GM19455 (cell line): ENCODE measurements around the gene CEACAM8.
"Not testable (repeated sequence)": the region's sequence is repeated elsewhere in the genome, so short reads cannot be mapped to it uniquely, and the experiment has no call there.

Experiments used
- ATAC-seq: cut with Tn5 transposase; IDR thresholded peaks from one replicate; pipeline ENCODE4 v1.9.1; 2021; ENCODE audit not compliant: unreplicated experiment

Gene CEACAM8

GRCh38 chr19:42594617-42595489 lies at the start of gene CEACAM8:
Gene CEACAM8, minus strand, starts transcription at chr19:42594924. Its CDS starts 96 bp downstream, at chr19:42594828.
- no peak for ATAC-seq

- ATAC-seq, result not testable (repeated sequence)
These were observed 44.8 kb upstream of the CEACAM8 start for GRCh38 chr19:42639324-42640092.

- no peak for ATAC-seq
These were observed 40.5 kb upstream of the CEACAM8 start for GRCh38 chr19:42635233-42635539.

- ATAC-seq, result no peak
These were observed 39.9 kb upstream of the CEACAM8 start for GRCh38 chr19:42634409-42635232.

DNA sequence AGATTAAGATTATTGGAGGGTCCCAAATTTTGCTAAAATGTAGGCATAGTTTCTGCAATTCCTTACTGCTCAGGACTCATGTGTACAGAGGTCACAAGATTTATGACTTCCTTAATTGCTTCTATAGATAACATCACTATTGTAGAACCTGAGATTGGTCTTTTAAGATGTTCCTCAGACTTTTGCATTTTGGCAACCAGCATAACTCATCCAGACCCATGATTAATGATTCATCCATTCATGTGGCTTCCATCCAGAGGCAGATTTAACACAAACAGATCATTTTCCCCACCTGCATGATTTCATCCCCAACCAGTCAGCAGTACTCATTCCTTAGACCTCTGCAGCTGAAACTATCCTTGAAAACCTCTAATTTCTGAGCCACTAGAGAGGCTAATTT lies 34.5 kb upstream of the CEACAM8 start:
- ATAC-seq, result no peak

DNA sequence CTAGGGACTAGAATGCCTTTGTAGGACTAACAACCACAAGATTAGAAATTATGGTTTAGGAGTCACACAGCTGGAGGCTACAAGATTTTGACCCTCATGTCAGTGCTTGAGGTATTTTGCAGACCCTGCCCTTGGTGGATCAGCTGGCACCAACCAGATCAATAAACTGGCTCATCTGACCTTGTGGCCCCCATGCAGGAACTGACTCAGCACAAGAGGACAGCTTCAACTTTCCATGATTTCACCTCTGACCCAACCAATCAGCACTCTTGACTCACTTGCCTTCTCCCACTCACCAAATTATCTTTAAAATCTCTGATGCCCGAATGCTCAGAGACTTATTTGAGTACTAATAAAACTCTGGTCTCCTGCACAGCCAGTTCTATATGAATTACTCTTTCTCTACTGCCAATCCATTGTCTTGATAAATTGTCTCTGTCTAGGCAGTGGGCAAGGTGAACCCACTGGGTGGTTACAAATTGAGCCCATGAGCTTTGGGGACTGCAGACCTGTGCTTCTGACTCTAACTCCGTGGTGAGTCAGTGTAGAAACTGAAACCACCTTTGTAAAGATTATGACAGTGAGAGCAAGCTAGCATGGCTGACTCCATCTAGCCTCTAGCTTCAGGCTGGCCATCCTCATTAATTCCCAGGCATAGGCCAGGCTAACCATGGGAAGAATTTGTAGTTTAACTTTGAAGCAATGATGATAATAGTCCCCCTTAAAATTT lies 33.9 kb upstream of the CEACAM8 start:
- ATAC-seq, result no peak

GRCh38 chr19:42627916-42628315 lies 33.2 kb upstream of the CEACAM8 start:
- ATAC-seq, result no peak

- ATAC-seq, result no peak
These were observed 31.5 kb upstream of the CEACAM8 start for GRCh38 chr19:42626181-42626580.

- no peak for ATAC-seq
These were observed 24.5 kb upstream of the CEACAM8 start for GRCh38 chr19:42619271-42619670.

DNA sequence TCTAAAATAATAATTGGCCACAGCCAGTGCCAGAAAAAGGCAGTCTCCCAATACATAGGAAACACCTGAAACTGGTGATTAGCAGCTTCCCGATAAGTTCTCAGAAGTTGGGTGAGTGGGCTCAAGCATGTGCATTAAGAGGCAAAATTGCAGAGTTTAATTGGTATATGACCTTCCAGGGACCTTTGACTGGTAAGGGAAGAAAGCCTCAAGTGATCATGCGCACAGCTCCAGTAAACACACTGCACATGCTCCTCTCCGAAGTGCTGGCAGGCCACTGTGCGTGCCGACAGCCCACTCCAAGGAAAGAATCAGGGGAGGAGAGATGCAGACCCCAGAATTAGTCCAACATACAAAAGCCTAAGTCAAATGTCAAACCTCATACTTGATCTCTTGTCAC lies 18.9 kb upstream of the CEACAM8 start:
- ATAC-seq, result no peak

GRCh38 chr19:42610401-42610915 lies 15.7 kb upstream of the CEACAM8 start:
- not testable (repeated sequence) for ATAC-seq

DNA sequence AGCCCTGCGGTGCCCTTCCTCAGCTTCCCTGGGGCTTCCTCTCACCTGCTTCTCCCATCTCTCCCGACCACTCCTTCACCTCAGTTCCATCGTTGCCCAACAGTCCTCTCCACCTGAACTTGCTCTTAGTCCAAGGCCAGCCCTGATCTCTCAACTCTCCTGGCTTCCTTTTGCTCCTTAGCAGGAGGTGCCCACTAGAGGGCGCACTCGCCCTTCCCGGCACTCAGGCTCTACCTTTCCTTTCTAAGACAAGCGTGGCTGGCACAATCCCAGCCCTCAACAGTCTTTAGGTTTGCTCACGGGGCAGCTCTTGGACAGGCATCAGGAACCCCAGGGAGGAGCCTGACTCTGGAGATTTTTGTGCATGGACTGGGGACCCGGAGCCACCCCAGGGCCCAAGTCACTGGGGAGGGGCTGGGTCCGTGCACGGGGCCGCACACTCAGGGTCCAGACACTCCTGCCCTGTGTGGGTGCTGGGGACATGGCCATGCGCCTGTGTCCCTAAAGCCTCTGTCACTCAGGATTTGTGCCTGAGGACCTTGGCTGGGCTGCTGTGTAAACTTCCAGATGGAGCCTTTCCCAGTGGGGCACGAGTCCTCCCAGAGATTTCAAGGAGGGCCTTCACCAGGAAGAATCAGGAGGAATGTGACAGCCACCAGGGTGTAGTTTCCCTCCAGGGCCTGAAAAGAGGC lies 12.1 kb upstream of the CEACAM8 start:
- no peak for ATAC-seq

DNA sequence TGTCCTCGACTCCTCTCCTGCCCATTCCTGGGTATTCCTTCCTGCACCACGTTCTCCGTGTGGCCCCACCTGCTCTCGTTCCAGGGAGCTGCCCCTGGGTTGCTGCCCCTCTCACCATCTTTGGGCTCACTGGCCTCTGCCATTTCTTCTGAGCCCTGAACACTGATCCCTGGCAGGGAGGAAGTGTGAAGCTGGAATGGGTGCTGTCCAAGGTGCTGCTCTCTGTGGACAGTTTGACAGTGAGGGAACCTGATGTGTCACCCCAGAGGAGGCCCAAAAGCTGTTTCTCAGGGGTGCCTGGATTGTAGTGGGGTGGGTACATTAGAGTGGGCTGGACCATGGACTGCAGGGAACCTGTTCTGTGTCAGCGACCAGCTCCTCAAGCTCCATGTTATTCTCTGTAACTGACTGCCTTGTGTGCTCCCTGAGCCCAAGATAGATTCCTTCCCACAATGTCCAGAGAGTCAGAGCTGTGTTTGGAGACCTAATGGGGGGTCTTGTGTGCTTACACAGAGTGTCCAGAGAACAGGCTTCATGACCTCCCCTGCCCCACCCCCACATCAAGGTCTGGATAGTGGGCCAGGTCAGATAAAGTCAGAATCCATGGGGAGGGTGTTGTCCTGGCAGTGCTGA lies 7.2 kb upstream of the CEACAM8 start:
- no peak for ATAC-seq

DNA sequence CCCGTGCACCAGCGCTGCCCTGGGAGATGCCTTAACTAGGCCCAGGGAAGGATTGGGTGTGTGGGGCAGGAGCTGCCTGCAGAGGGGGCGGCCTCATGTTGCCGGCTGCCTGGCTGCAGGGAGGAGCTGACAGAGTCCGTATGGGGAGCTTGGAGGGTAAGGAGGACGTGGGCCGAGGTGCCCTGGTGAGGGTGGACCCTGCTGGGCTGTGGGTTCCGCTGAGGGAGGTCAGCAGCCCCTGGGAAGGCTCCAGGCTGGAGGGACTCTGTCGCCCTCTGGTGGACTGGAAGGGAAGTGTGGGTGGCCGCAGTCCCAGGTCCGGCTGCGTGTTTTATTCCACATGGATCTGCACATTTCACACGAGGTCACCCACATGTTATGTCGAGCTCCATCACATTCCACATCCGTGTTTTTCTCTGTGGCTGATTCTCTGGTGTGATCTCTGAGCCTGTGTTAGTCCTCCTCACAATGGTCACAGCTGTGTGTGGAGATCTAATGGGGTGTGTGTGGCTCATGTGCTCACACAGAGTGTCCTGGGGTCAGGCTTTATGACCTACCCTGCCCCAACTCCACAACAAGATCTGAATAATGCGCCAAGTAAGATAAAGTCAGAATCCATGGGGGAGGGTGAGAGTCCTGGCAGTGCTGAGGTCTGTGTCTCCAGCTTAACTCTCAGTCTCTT lies 1.8 kb upstream of the CEACAM8 start:
- ATAC-seq, result no peak

DNA sequence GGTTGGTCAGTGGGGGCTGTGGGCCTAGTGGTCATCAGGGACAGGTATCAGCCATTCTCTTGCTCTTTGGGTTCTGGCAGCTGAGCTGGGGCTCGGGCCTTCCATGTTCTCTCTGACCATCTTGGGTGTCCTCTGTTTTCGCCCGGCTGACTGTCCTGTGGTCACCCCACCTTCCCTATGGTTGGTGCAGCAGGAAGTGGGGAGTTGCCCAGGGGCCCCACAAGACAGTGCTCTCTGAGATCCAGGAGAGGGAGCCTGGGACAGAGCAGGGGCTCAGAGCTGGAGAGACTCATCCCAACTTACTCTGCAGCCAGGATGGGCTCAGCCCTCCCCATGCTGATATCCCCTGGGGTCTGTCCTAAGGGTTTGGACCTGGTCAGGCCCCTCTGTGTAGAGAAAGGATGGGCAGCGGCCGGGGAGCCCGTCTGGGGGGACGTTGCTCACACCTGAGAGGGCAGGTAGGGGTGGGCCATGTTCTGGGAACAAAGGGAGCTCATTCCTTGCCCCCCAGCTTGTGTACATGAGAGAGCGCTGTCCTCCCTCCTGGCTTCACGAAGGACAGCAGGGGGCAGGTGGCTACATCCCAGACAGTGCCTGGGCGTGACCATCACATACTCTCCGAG lies 937 bp upstream of the CEACAM8 start:
- ATAC-seq, result no peak

- no peak for ATAC-seq
These were observed 4.9 kb downstream of the CEACAM8 start for GRCh38 chr19:42589792-42590191.

- ATAC-seq, result no peak
These were observed 10.3 kb downstream of the CEACAM8 start for GRCh38 chr19:42584466-42584865.

DNA sequence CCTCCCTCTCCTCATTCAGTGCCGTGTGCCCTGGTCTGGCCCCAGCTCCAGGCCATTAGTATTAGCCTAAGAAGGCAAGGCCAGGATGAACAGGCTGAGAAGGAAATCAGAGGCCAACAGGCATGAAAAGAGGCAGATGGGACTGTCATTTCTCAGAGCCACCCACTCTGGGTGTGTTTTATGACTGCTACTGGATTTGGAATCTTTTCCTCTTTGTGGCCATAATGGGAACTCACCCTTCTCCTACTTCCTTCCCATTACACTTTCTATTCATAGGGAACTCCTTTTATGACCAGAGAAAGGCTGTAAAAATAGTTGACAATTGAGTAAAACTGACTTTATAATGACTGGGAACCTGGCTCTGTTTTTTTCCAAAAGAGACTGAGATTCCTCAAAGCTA lies 17.7 kb downstream of the CEACAM8 start:
- ATAC-seq, result no peak
